ENCODE data around the gene PAGE2.
"Not testable (repeated sequence)": the region's sequence is repeated elsewhere in the genome, so short reads cannot be mapped to it uniquely, and the experiment has no call there.

- not testable (repeated sequence) for TF ChIP-seq CTCF (conservative IDR thresholded peaks at IDR 0.05; ENCODE audit: low read length); EZH2phosphoT487 (IDR thresholded peaks at IDR 0.05; ENCODE audit: borderline replicate concordance)
Observed at GRCh38 chrX:55067180-55067579, 21.6 kb upstream of the PAGE2 start.

All from Loucy (cell line).